ENCODE data around the gene ASTN1.

ASTN1 gene

GRCh38 chr1:176869577-176869976 lies 294.9 kb downstream of the ASTN1 start:
- DNase-seq = no peak

- DNase-seq = no peak
Observed at GRCh38 chr1:176866011-176866714, 298.3 kb downstream of the ASTN1 start.

DNA sequence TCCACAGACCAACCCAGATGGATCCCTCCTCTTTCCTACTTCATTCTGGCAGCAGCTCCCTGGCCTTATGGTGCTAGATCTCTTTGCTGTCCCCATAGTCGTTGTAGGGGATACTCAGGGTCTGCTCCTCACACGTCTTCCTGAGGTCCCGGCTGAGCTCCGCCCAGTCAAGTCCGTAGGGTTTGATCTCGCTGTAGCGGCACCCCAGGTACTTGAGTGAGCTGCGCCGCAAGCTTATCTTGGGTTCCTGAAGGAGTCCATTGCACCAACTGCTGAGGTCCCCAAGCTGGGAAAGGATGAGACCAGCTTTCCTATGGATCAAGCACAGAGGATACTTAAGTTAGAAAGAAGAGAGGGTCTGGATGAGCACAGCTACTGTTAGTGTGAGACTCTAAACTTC lies 300.3 kb downstream of the ASTN1 start:
- no peak for DNase-seq

DNA sequence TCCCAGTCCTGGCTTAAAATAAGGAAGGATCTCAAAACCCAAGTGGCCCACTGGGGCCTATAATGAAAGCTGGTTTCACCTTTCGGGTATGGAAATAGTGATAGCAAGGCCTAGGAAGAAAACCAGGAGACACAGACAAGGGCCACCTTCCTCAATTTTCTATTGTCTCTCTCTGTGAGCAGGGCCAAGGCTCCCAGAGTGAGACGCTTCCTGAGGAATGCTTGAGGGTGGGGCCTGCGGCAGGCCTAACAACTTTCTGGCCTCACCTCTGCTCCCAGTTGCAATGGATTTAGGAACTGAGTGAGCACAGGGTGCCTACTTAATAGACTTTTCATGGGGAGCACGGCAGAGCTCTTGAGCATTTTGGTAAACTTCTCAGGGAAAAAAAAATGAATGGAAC lies 300.9 kb downstream of the ASTN1 start:
- no peak for DNase-seq

- no peak for DNase-seq
Observed at GRCh38 chr1:176858433-176858916, 306.0 kb downstream of the ASTN1 start.

GRCh38 chr1:176857632-176858031 lies 306.9 kb downstream of the ASTN1 start:
- DNase-seq = no peak

DNA sequence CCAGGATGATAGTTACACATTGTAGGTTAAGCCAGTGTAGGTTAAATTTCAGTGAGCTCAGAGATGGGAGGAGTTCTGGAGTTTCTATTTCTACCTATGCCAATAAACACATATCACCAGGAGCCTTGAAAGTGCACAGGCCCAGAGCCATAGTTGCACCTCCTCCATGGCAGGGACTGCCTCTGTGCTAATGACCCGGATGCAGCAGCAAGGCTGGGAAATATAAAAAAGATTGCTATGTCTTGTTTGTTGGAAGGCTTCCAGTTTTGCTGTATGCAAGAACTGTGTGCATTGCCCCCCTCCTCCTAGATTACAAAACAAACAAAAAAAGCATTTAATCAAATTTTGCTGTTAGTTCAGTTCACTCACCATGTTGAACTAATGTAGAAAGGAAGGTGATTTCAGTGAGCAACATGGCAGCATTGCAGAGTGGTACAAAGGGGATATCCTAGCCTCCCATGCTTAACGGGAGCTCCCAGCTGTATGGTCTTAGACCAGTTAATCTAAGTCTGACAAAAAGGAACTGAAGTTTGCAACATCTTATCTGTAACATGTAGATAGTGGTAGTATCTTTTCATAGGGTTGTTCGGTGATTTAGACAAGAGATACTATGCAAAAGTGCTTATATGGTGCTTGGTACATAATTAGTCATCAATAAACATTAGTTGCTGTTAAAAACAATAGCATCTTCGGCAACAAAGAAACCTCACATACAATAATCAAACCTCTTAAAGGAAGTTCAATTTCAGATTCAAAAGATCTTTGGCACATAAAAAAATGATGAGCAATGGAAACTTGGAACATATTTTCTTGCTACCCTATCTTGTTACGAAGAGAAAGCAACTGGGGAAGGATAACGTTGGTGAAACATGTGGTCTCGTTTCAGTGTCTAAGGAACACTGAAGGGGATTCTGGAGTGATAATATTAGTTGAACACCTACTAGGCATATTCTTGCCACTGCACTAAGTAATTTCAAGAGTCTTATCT lies 309.5 kb downstream of the ASTN1 start:
- no peak for DNase-seq

DNA sequence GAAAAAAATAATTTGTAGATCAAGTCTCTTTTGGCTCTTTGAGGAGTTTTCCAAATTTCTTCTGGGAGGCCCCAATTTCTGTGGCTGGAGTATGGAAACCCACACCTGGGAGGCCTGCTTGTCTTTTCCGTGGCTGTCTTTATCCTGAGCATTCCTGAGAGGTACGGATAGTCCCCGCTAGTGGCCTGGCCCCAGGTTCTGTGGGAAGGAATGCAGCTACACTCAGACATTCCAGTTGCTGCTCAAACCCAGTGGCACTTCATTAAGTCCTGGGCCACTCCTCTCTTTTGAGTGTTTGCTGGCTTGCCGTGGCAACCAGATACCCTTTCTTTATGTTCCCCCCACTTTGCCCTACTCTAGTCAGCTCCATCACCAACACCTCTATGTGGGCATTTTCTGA lies 310.4 kb downstream of the ASTN1 start:
- no peak for DNase-seq

GRCh38 chr1:176853503-176853902 lies 311.0 kb downstream of the ASTN1 start:
- DNase-seq = no peak

DNA sequence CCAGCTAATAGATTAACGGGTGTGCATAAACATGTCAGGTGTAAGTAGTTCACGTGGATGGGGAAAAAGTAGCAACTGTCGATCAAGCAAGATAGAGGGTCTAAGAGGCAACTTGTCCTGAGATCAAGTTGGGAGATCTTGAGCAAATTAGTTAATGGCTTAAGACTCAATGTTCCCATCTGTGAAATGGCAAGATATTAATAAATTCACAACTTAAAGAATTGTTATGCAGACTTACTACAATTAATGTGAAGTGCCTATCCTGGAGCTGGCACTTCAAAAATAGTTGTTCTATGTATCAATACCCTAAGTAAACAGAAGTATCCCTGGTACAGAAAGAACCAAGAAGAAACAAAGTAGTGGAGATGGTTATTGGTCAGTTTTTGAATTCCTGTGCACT lies 312.4 kb downstream of the ASTN1 start:
- DNase-seq = no peak

GRCh38 chr1:176850871-176851270 lies 313.6 kb downstream of the ASTN1 start:
- no peak for DNase-seq

GRCh38 chr1:176849281-176849680 lies 315.2 kb downstream of the ASTN1 start:
- DNase-seq = no peak

DNA sequence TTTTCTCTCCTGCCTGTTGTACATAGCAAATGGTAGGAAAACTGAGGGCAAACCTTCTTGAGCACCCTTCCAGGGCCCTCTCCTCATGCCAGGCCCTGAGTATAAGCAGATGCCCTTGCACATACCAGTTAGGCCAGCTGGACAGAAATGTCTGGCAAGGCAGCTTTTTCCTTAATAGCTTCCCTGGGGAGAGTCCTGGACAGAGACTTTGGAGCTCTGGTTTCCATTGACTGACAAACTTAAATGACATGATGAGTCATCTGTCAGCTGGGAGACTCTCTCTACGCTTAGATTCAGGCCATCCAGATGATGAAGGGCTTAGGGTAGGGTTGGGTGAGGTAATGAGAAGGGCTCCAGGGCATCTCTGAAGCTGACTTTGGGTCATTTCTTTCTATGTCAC lies 317.5 kb downstream of the ASTN1 start:
- DNase-seq = peak; percentile 19

DNA sequence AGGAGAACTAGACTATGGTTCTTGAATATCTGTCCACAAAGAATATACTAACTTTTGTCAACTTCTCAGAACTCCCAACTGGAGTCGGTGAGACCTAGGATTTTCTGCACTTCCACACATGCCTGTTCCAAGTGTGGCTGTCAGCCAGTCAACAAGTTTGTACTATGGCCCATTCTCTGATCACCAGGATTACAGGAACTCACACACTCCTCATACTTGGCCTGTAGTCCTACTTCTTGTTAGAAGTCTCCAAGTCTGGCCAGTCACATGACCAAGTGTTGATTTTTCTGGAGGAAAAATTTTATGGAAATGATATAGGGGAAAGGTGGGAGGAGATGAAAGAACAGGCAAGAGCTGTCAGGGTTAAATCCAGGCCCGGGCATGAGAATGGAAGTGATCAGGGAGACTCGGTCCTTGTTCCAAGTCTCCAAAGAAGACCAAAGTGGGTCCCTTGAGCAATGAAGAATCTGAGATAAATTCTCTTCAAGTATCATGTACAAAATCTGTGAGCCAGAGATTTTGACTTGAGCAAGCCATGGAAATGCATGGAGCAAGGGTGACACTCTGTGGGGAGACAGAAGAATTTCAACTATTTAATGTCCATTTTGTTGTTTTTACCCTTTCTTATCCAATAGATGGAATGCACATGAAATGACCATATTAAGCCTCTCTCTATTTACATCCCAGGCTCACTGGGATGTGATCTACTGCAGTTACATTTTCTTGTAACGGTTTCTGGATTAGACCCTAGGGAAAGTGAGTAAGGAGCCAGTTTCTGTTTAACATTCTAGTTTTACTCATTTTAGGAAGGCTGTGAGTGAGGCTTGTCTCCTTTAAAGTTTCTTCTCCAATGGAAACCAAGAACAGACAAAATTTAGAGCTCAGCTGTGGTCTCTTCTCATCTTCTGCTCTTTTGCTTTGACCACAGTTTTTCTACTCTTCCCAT lies 320.9 kb downstream of the ASTN1 start:
- DNase-seq = peak; percentile 42

DNA sequence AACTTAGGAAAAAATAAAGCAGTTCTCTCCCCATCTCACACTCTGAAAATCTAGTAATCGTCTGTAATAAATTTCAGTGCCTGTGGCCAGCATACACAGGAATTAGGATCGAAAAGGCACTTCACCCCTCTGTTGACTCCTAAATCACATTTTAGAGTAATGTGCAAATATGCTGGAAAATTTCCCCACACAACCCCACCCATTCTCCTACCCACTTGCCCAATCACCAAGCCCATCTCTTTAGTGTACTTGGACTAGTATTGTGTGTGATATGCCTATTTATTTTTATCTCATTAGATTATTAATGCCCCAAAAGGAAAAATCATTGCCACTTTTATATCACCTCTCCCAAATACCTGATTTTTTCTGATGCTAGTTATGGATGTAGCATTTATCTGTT lies 323.3 kb downstream of the ASTN1 start:
- no peak for DNase-seq

- no peak for DNase-seq
Observed at GRCh38 chr1:176839216-176839615, 325.3 kb downstream of the ASTN1 start.

DNA sequence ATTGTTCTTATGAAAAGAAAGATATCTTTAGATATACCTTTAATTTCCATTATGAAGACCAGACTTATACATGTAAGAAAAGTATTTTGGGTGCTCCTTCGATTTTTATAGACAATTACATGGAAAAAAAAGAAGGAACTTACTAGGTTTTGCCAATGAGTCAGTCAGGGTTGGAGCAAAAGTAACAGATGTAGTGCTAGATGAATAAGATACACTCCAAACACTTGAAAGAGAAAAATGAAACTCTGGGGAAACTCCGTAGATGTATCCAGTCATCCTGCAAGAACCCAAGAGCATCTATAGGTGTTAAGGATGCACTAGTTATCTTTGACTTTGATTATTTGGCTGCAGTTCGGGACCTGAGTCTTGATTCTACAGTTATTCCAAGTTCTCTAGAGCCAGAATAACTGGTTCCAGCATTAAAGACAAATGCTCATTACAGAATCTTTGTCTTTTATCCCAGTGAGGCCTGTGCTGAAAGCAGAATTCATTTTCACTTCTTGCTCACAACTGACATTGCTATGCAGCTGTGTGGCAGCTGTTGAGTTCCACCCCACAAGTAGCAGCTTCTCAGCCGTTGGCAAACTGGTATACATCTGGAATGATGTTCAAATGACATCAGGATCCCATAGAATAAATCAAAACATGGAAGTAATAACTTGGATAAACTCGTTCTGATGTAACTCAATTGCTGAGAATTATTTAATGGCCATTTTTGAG lies 326.1 kb downstream of the ASTN1 start:
- no peak for DNase-seq

DNA sequence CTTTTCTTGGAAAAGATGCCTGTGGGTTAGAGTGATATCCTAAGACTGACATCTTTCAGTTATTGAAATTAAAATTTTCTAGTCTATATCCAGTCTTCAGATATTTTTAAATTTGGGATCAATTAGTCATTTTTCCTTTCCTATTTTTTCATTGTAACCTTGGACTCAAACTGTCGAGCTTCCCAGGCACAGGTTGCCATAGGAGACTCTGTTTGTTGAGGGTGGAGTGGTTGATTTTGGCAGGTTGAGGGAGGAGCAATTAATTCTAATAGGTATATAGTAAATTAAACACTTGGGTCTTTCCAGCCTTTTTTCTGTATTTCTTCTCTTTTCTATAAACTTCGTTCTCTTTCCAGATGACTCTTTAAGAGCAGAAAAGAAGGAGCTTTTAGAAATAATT lies 326.8 kb downstream of the ASTN1 start:
- no peak for DNase-seq

GRCh38 chr1:176831150-176831549 lies 333.4 kb downstream of the ASTN1 start:
- DNase-seq = no peak

DNA sequence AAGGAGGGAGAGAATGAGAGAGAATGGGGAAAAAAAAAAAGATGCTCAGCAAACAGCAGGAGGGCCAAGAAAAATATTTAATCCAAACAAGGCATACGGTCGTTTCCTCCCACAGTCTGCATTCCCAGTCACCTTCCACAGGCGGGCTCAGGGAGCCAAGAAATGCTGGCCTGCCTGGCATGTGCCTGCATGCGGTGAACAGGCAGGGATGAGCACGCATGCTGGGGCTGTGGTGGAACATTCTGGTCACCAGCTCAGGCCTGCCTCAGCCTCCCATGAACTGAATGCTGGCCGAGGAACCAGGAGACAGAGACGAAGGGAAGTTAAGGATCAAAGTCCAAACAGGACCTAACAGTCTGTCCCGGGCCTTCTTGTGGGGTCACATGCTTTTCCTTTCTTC lies 335.3 kb downstream of the ASTN1 start:
- DNase-seq = no peak

- peak; percentile 32 for DNase-seq
Observed at GRCh38 chr1:176826265-176826664, 338.2 kb downstream of the ASTN1 start.

DNA sequence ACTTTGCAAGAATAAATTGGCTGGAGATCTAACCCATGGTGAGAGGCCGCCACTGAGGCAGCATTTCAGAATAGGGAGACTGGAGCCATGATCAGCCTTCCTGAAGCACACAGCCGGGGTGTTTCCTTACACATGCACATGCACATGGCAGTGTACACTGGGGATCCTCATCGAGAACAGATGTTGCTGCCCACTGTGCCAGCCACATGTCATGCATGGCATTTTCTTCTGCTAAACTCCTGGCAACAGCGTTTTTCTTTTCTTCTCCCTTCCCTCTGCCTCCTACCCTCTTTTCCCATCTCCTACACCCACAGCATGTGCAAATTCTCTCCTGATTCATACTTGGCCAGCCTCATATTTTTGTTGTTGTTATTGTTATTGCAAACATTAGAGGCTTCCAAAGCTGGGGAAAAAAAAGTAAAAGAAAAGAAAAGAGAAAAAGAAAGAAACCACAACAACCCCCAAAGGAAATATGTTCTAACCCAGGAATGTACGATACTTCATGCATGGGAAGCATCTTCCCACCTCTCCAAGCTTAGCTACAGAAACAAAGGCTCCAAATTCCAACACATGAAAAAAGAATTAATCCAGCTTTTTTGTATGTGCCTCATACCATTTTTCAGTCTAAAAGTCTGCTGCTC lies 344.0 kb downstream of the ASTN1 start:
- DNase-seq = no peak

Measured in DMS 273 treated with DMSO at 0.1 percent for 48 hours (cell line).